Measurements from ENCODE around the gene TAS2R40. TPM values are rescaled to one million over a fixed set of nuclear protein-coding genes. Genes with fewer than 3 reads are reported as not detected.

The TAS2R40 gene
- total RNA-seq, 1 donor from 2014 or later = not detected

Other genes starting within 250 kb of the TAS2R40 start
- not detected for gene OR9A2, start 194.9 kb upstream of the TAS2R40 start, total RNA-seq
- not detected for gene OR6V1, start 169.7 kb upstream of the TAS2R40 start, total RNA-seq
- gene PIP, start 90.0 kb upstream of the TAS2R40 start, total RNA-seq = not detected
- gene TAS2R39, start 38.6 kb upstream of the TAS2R40 start, total RNA-seq = not detected
- 208 TPM for gene GSTK1, start 41.4 kb downstream of the TAS2R40 start, total RNA-seq
- 6.9 TPM for gene TMEM139, start 62.9 kb downstream of the TAS2R40 start, total RNA-seq
- 12.6 TPM for gene CASP2, start 66.3 kb downstream of the TAS2R40 start, total RNA-seq
- not detected for gene CLCN1, start 94.1 kb downstream of the TAS2R40 start, total RNA-seq
- 0.19 TPM for gene FAM131B, start 140.7 kb downstream of the TAS2R40 start, total RNA-seq
- gene ZYX, start 159.3 kb downstream of the TAS2R40 start, total RNA-seq = 126 TPM
- not detected for gene EPHA1, start 186.8 kb downstream of the TAS2R40 start, total RNA-seq
- not detected for gene TAS2R60, start 221.4 kb downstream of the TAS2R40 start, total RNA-seq

All from cardiac septum (tissue), 1 donor.